HepG2 (cell line): Measurements from ENCODE around the gene PLEKHG4B. TPM values are rescaled to one million over a fixed set of nuclear protein-coding genes. Genes with fewer than 3 reads are reported as not detected.

Experiments
- ATAC-seq: fragments of 200-7000 bp; cut with Tn5 transposase; 3 replicates; pipeline ENCODE4 v1.9.1; 2020; ENCODE audit warnings: mild to moderate bottlenecking, moderate library complexity
- BruUV-seq: library from RNA; stranded (reverse); fragments of 400-500 nt; replicated peaks from 2 replicates; lab custom pipeline; 2021; lab: Mats Ljungman, UMichigan
- CTCF ChIA-PET: fragments of 300-600 bp; formaldehyde crosslinking; extraction: SDS; loops from one replicate; lab custom pipeline; 2021; ENCODE audit warnings: low total read pairs, inconsistent platforms, low intra/inter-chr PET ratio; lab: Yijun Ruan, JAX
- POLR2A ChIA-PET: fragments of 350-600 bp; sonication (Branson Sonifier 250); formaldehyde crosslinking; loops from one replicate; lab custom pipeline; 2020; ENCODE audit warnings: antibody characterized with exemption, inconsistent platforms; lab: Yijun Ruan, JAX
- DNase-seq: peaks from one replicate; pipeline ENCODE4 v3.0.0-alpha.2; 2015; ENCODE audit warnings: low spot score
- FAIRE-seq: peaks from 3 replicates; lab custom pipeline; 2011; peaks lifted over from hg19 to GRCh38; lab: Jason Lieb, UNC
- H2AFZ ChIP-seq: one replicate; pipeline ENCODE4 v1.6.1; 2011; ENCODE audit warnings: low read length, inconsistent platforms
- H3K27ac ChIP-seq: fragments of 300-600 bp; 3 replicates; pipeline ENCODE4 v1.8.0; 2011; ENCODE audit warnings: mixed run types, mild to moderate bottlenecking, mixed read lengths, low read length, inconsistent platforms; ENCODE audit not compliant: insufficient read depth; ENCODE audit errors: extremely low read length
- H3K27me3 ChIP-seq, 2 experiments: fragments of 200-600 bp in 1 of 2; 2 replicates in 1 of 2; 3 replicates in 1 of 2; pipeline versions ENCODE4 v1.6.0 to v1.8.0; 2011; ENCODE audit warnings: low read length in 2 of 2, mild to moderate bottlenecking in 2 of 2, moderate library complexity in 2 of 2, inconsistent platforms in 1 of 2; ENCODE audit not compliant: insufficient read depth in 2 of 2, control insufficient read depth in 1 of 2
- H3K36me3 ChIP-seq, 2 experiments: fragments of 200-600 bp in 1 of 2; replicated peaks in 1 of 2; 2 replicates in 1 of 2; 3 replicates in 1 of 2; pipeline versions ENCODE4 v1.5.1 to v1.8.0; 2011; ENCODE audit warnings: low read length in 2 of 2, inconsistent platforms in 1 of 2; ENCODE audit not compliant: insufficient read depth in 2 of 2, control insufficient read depth in 1 of 2
- H3K4me1 ChIP-seq: 2 replicates; pipeline ENCODE4 v1.5.1; 2012; ENCODE audit warnings: low read length, inconsistent platforms; ENCODE audit not compliant: insufficient read depth
- H3K4me2 ChIP-seq: 2 replicates; pipeline ENCODE4 v1.6.0; 2011; ENCODE audit warnings: low read depth, low read length, inconsistent platforms
- H3K4me3 ChIP-seq, 3 experiments: fragments of 200-600 bp in 1 of 3; sonication (generic), shearing (Covaris generic) in 1 of 3; replicated peaks in 1 of 3; 2 replicates each; pipeline ENCODE4 v1.5.1; 2011 to 2016; ENCODE audit warnings: low read length in 3 of 3, inconsistent platforms in 2 of 3, low read depth in 2 of 3, mild to moderate bottlenecking in 2 of 3, control low read depth in 1 of 3, mixed read lengths in 1 of 3; ENCODE audit not compliant: insufficient read depth in 1 of 3
- H3K79me2 ChIP-seq: one replicate; pipeline ENCODE4 v1.6.1; 2011; ENCODE audit warnings: low read length, inconsistent platforms; ENCODE audit not compliant: insufficient read depth
- H3K9ac ChIP-seq: 2 replicates; pipeline ENCODE4 v1.6.0; 2011; ENCODE audit warnings: mild to moderate bottlenecking, low read depth, low read length, inconsistent platforms; ENCODE audit not compliant: insufficient read depth
- H3K9me3 ChIP-seq: 2 replicates; pipeline ENCODE4 v1.5.1; 2012; ENCODE audit warnings: mild to moderate bottlenecking, low read length
- H4K20me1 ChIP-seq: 2 replicates; pipeline ENCODE4 v1.6.0; 2011; ENCODE audit warnings: inconsistent platforms, mild to moderate bottlenecking, low read length, moderate library complexity; ENCODE audit not compliant: insufficient read depth
- ADNP ChIP-seq: sonication (generic); formaldehyde crosslinking; IDR thresholded peaks from 2 replicates; pipeline ENCODE4 v1.4.0; 2020; ENCODE audit warnings: missing genetic modification reagents
- ATAD3A ChIP-seq: sonication (generic); formaldehyde crosslinking; IDR thresholded peaks from 2 replicates; pipeline ENCODE4 v1.4.0; 2020; ENCODE audit warnings: missing genetic modification reagents
- BORCS8-MEF2B ChIP-seq: sonication (generic); formaldehyde crosslinking; IDR thresholded peaks from 2 replicates; pipeline ENCODE4 v1.8.0; 2022; ENCODE audit warnings: mild to moderate bottlenecking, missing genetic modification reagents
- HOMEZ ChIP-seq: IDR thresholded peaks from 2 replicates; pipeline ENCODE4 v1.6.1; 2016; ENCODE audit warnings: low read depth
- HOXA9 ChIP-seq: sonication (generic); formaldehyde crosslinking; IDR thresholded peaks from 2 replicates; pipeline ENCODE4 v1.8.1; 2022; ENCODE audit warnings: missing genetic modification reagents, mild to moderate bottlenecking, moderate library complexity, borderline replicate concordance
- PTBP1 ChIP-seq: fragments of 200-400 bp; formaldehyde crosslinking; IDR thresholded peaks from 2 replicates; pipeline ENCODE4 v1.6.1; 2018; ENCODE audit warnings: low read length, low read depth; ENCODE audit not compliant: poor library complexity, severe bottlenecking
- RELA ChIP-seq: sonication (generic); formaldehyde crosslinking; IDR thresholded peaks from 2 replicates; pipeline ENCODE4 v1.4.0; 2020; ENCODE audit warnings: missing genetic modification reagents
- ZBTB14 ChIP-seq: sonication (generic); formaldehyde crosslinking; IDR thresholded peaks from 2 replicates; pipeline ENCODE4 v1.4.0; 2020; ENCODE audit warnings: missing genetic modification reagents
- ZBTB3 ChIP-seq: sonication (generic); formaldehyde crosslinking; IDR thresholded peaks from 2 replicates; pipeline ENCODE4 v1.4.0; 2020; ENCODE audit warnings: low read depth, mild to moderate bottlenecking, moderate library complexity, missing genetic modification reagents, borderline replicate concordance
- ZFP36L2 ChIP-seq: sonication (generic); formaldehyde crosslinking; IDR thresholded peaks from 2 replicates; pipeline ENCODE4 v1.4.0; 2020; ENCODE audit warnings: missing genetic modification reagents
- ZNF770 ChIP-seq: sonication (generic); formaldehyde crosslinking; IDR thresholded peaks from 2 replicates; pipeline ENCODE4 v1.5.0; 2020; ENCODE audit warnings: mild to moderate bottlenecking, missing genetic modification reagents
- WGBS: methylation state at CpG from one replicate; pipeline ENCODE4 v1.1.6; 2017; ENCODE audit warnings: low lambda C conversion rate; 5-methylcytosine and 5-hydroxymethylcytosine counted together
- in situ Hi-C: cut with HindIII; loops from 2 replicates; pipeline ENCODE4 v1.10.0; 2017; ENCODE audit warnings: low pct_unique_long_range_greater_than_20kb; ENCODE audit not compliant: extremely low pct_ligation_motif_present
- intact Hi-C: fragments of 100-400 bp; cut with micrococcal nuclease; formaldehyde crosslinking; loops from one replicate; pipeline ENCODE4 v1.10.0; 2022; ENCODE audit not compliant: unreplicated experiment
- polyA plus RNA-seq, 8 experiments: library from polyadenylated mRNA; depleted of rRNA in 3 of 8; stranded (reverse) in 7 of 8; unstranded in 1 of 8; fragments of >200 nt; fragmentation: Illumina TruSeq in 4 of 8; extraction: Trizol in 4 of 8; gene quantifications; 2 replicates each; pipeline versions ENCODE4 v1.2.1 to v1.2.3, GENCODE V29; 2011 to 2016; ENCODE audit warnings: low read depth in 4 of 8, missing spikeins in 1 of 8, mixed read lengths in 1 of 8; ENCODE audit not compliant: insufficient read depth in 1 of 8
- total RNA-seq, 5 experiments: library from RNA; depleted of rRNA; stranded (reverse); fragments of >200 nt; fragmentation: Illumina TruSeq; extraction: Trizol; gene quantifications; 2 replicates each; pipeline ENCODE4 v1.2.3, GENCODE V29; 2016; ENCODE audit warnings: low read depth in 1 of 5

The PLEKHG4B gene
- total and polyA plus RNA-seq, 2 of the 13 experiments (the other 11 are each of a cell fraction or from before 2014, with no cell fraction given), result 0.09 TPM; not detected in 1

GRCh38 chr5:167511-167910 is 75.5 kb downstream of the PLEKHG4B start:
- no peak; the same call in 2 of the 3 replicates for ATAC-seq
- Histone ChIP-seq H4K20me1 (no peaks in the 10 kb centered on the region), H3K9me3 (no peaks in the 10 kb centered on the region), H3K27ac (no peak overlapping the region), H3K4me1 (no peaks in the 10 kb centered on the region), H3K79me2 (no peaks in the 10 kb centered on the region), H3K36me3 (no peaks in the 10 kb centered on the region), H3K4me3 (no peak overlapping the region), H3K4me2 (no peak overlapping the region), H2AFZ (no peak overlapping the region), H3K9ac (no peak overlapping the region), H3K27me3 (peaks cover 3 to 21% of the 10 kb centered on the region in 2 experiments; a peak in 3 of 5 replicates)
- CTCF ChIA-PET, result no interaction called here
- in situ Hi-C loops, result no loop called here
- intact Hi-C loops, result no loop called here
- POLR2A ChIA-PET, result no interaction called here
- WGBS, result 33% methylated on average over 3 of the region's 7 CpGs
- FAIRE-seq, result no peak
- TF ChIP-seq BORCS8-MEF2B (CRISPR knock-in tag), result no peak
- no peak for TF ChIP-seq PTBP1
- DNase-seq, result no peak
- no TSS peak for BruUV-seq

GRCh38 chr5:167982-168660 is 76.2 kb downstream of the PLEKHG4B start:
- H3K9ac ChIP-seq, result no peak overlapping the region
- no peak for TF ChIP-seq RELA (CRISPR knock-in tag)
- no peak for TF ChIP-seq ADNP
- no peak for TF ChIP-seq HOMEZ (CRISPR knock-in tag)
- TF ChIP-seq ZBTB3 (CRISPR knock-in tag), result no peak
- TF ChIP-seq ZNF770 (CRISPR knock-in tag), result no peak
- TF ChIP-seq HOXA9 (CRISPR knock-in tag), result no peak
- no peak for TF ChIP-seq ZBTB14 (CRISPR knock-in tag)
- TF ChIP-seq ZFP36L2 (CRISPR knock-in tag), result no peak
- TF ChIP-seq ATAD3A (CRISPR knock-in tag), result no peak

More at GRCh38 chr5:167982-168660, 76.2 kb downstream of the PLEKHG4B start:
- POLR2A ChIA-PET, result no interaction called here
- WGBS, result 19% methylated on average over 11 of the region's 18 CpGs
- Histone ChIP-seq H3K27me3 (peaks cover 0 to 26% of the 10 kb centered on the region in 2 experiments; a peak in 4 of 5 replicates), H3K4me1 (no peaks in the 10 kb centered on the region), H3K4me2 (no peak overlapping the region), H3K27ac (no peak overlapping the region), H3K9me3 (no peaks in the 10 kb centered on the region), H4K20me1 (no peaks in the 10 kb centered on the region), H3K4me3 (no peak overlapping the region), H2AFZ (no peak overlapping the region), H3K79me2 (no peaks in the 10 kb centered on the region), H3K36me3 (no peaks in the 10 kb centered on the region)
- no TSS peak for BruUV-seq
- CTCF ChIA-PET, result no interaction called here
- DNase-seq, result no peak
- intact Hi-C loops, result no loop called here
- ATAC-seq, result no peak; the same call in 2 of the 3 replicates
- in situ Hi-C loops, result no loop called here
- FAIRE-seq, result no peak
